ENCODE results near the gene CHRDL2. TPM values are rescaled to one million over a fixed set of nuclear protein-coding genes. Genes with fewer than 3 reads are reported as not detected.

Gene CHRDL2
- total RNA-seq, 3 donors from 2014 or later (not counting 1 experiment from before 2014, with no cell fraction given), result not detected

DNA sequence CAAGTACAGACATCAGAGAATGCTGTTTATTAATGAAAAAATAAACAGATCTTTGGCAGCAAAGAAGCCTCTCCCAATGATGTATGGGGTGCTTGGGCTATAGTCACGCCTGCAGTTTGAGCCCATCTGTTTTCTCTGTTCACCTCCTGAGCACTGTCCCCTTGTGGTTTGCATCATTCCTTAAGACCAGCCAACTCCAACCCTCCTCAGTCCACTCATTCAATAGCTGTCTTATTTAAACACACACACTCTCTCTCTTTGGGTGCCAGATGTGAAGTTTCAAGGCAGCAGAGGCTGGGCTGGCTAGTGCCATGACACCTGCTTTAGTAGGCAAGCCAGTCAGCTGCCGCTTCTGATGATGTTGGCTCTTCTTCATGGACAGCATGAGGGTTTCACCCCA lies 80.7 kb downstream of the CHRDL2 start:
- TF ChIP-seq, protein P1, sequence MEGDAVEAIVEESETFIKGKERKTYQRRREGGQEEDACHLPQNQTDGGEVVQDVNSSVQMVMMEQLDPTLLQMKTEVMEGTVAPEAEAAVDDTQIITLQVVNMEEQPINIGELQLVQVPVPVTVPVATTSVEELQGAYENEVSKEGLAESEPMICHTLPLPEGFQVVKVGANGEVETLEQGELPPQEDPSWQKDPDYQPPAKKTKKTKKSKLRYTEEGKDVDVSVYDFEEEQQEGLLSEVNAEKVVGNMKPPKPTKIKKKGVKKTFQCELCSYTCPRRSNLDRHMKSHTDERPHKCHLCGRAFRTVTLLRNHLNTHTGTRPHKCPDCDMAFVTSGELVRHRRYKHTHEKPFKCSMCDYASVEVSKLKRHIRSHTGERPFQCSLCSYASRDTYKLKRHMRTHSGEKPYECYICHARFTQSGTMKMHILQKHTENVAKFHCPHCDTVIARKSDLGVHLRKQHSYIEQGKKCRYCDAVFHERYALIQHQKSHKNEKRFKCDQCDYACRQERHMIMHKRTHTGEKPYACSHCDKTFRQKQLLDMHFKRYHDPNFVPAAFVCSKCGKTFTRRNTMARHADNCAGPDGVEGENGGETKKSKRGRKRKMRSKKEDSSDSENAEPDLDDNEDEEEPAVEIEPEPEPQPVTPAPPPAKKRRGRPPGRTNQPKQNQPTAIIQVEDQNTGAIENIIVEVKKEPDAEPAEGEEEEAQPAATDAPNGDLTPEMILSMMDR (IDR thresholded peaks at IDR 0.05), result no peak
- H3K4me3 Mint-ChIP-seq, result no peak overlapping the region
- 93% methylated on average over 2 of the region's 2 CpGs for WGBS (ENCODE audit: insufficient coverage)
- ATAC-seq (no peak), DNase-seq (no peak)
- Histone ChIP-seq H3K4me3 (ENCODE audit: low read length) (no peak overlapping the region), H3K27me3 (ENCODE audit: control insufficient read depth, insufficient read depth, low read length) (no peaks in the 10 kb centered on the region), H3K36me3 (ENCODE audit: control insufficient read depth, insufficient read depth, low read length) (no peaks in the 10 kb centered on the region), H3K27ac (ENCODE audit: low read length) (no peak overlapping the region), H3K9me3 (ENCODE audit: control insufficient read depth, insufficient read depth, low read length) (no peaks in the 10 kb centered on the region), H3K4me1 (ENCODE audit: control insufficient read depth, insufficient read depth, low read length) (no peaks in the 10 kb centered on the region)
- no peaks in the 10 kb centered on the region for H3K4me1 Mint-ChIP-seq
- no peak overlapping the region for H3K27ac Mint-ChIP-seq
- intact Hi-C loops (cut with micrococcal nuclease), result no loop called here
- no peaks in the 10 kb centered on the region for H3K9me3 Mint-ChIP-seq
- no peaks in the 10 kb centered on the region for H3K27me3 Mint-ChIP-seq (ENCODE audit: low read depth in 2 of 2)
- peaks cover 4% of the 10 kb centered on the region for H3K36me3 Mint-ChIP-seq

- Histone ChIP-seq H3K27me3 (ENCODE audit: control insufficient read depth, insufficient read depth, low read length) (no peaks in the 10 kb centered on the region), H3K27ac (ENCODE audit: low read length) (no peak overlapping the region), H3K9me3 (ENCODE audit: control insufficient read depth, insufficient read depth, low read length) (no peaks in the 10 kb centered on the region), H3K4me1 (ENCODE audit: control insufficient read depth, insufficient read depth, low read length) (no peaks in the 10 kb centered on the region), H3K4me3 (ENCODE audit: low read length) (no peak overlapping the region), H3K36me3 (ENCODE audit: control insufficient read depth, insufficient read depth, low read length) (no peaks in the 10 kb centered on the region)
- no peak overlapping the region for H3K27ac Mint-ChIP-seq
- no peak overlapping the region for H3K4me3 Mint-ChIP-seq
- ATAC-seq, result no peak
- intact Hi-C loops (cut with micrococcal nuclease), result no loop called here
- 100% methylated on average over 3 of the region's 4 CpGs for WGBS (ENCODE audit: insufficient coverage)
- H3K4me1 Mint-ChIP-seq, result no peaks in the 10 kb centered on the region
- H3K36me3 Mint-ChIP-seq, result peaks cover 4% of the 10 kb centered on the region
- TF ChIP-seq, protein P1 (IDR thresholded peaks at IDR 0.05), result no peak
- DNase-seq, result no peak
- H3K9me3 Mint-ChIP-seq, result no peaks in the 10 kb centered on the region
- H3K27me3 Mint-ChIP-seq (ENCODE audit: low read depth in 2 of 2), result no peaks in the 10 kb centered on the region
Observed at GRCh38 chr11:74648894-74649293, 82.3 kb downstream of the CHRDL2 start.

DNA sequence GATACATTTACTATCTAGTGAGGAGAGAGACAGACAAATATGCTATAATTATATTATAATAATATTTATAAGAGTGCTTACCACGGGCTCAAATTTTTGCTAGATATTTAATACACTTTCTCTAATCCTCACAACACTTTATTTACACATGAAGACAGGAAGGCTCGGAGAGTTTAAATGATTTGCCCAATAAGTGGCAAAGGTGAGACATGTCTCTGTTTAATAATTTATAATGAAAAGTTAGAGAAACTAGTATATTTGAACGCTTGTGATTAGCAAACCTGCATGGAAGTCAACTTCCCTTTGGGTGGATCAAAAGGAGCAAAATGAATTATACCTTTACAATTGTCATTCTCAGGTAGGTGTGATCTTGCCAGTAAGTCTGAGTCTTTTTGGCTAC lies 83.4 kb downstream of the CHRDL2 start:
- no peaks in the 10 kb centered on the region for H3K4me1 ChIP-seq (ENCODE audit: control insufficient read depth, insufficient read depth, low read length)
- 100% methylated on average over 2 of the region's 3 CpGs for WGBS (ENCODE audit: insufficient coverage)
- TF ChIP-seq, protein P1 (IDR thresholded peaks at IDR 0.05), result no peak
- no peak for DNase-seq
- no peak overlapping the region for H3K4me3 Mint-ChIP-seq
- no peaks in the 10 kb centered on the region for H3K27me3 ChIP-seq (ENCODE audit: control insufficient read depth, insufficient read depth, low read length)
- H3K9me3 ChIP-seq (ENCODE audit: control insufficient read depth, insufficient read depth, low read length), result no peaks in the 10 kb centered on the region
- H3K36me3 Mint-ChIP-seq, result peaks cover 4% of the 10 kb centered on the region
- no peak overlapping the region for H3K27ac ChIP-seq (ENCODE audit: low read length)
- H3K27me3 Mint-ChIP-seq (ENCODE audit: low read depth in 2 of 2), result no peaks in the 10 kb centered on the region
- no peak overlapping the region for H3K4me3 ChIP-seq (ENCODE audit: low read length)
- no peaks in the 10 kb centered on the region for H3K9me3 Mint-ChIP-seq
- H3K36me3 ChIP-seq (ENCODE audit: control insufficient read depth, insufficient read depth, low read length), result no peaks in the 10 kb centered on the region
- no peak overlapping the region for H3K27ac Mint-ChIP-seq
- peaks cover 0 to 4% of the 10 kb centered on the region in 2 donors for H3K4me1 Mint-ChIP-seq
- intact Hi-C loops (cut with micrococcal nuclease), result no loop called here
- no peak for ATAC-seq

DNA sequence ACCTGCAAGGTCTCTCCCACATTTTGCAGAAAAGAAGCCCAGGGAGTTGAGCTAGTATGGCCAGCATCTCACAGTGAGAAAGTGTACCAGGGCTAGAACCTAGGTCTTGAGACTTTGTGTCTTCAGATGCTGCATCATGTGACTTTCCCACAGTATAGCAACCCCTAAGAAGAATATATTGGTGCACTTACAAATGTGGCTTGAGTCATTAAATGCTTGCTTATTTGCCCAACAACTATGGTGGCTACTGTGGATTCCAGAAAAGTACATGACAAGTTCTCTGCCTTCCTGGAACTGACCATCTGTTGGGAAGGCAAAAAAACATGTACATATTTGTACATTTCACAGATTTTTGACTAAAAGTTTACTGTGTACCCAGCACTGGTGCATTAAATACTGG lies 83.8 kb downstream of the CHRDL2 start:
- H3K36me3 ChIP-seq (ENCODE audit: control insufficient read depth, insufficient read depth, low read length), result no peaks in the 10 kb centered on the region
- peaks cover 4% of the 10 kb centered on the region for H3K36me3 Mint-ChIP-seq

More for the DNA sequence above, 83.8 kb downstream of the CHRDL2 start:
- H3K4me1 ChIP-seq (ENCODE audit: control insufficient read depth, insufficient read depth, low read length), result no peaks in the 10 kb centered on the region
- H3K4me3 ChIP-seq (ENCODE audit: low read length), result no peak overlapping the region
- DNase-seq, result no peak
- H3K4me1 Mint-ChIP-seq, result peaks cover 0 to 4% of the 10 kb centered on the region in 2 donors
- H3K9me3 Mint-ChIP-seq, result no peaks in the 10 kb centered on the region
- no peak overlapping the region for H3K27ac ChIP-seq (ENCODE audit: low read length)
- no peak overlapping the region for H3K4me3 Mint-ChIP-seq
- no peaks in the 10 kb centered on the region for H3K27me3 ChIP-seq (ENCODE audit: control insufficient read depth, insufficient read depth, low read length)
- H3K9me3 ChIP-seq (ENCODE audit: control insufficient read depth, insufficient read depth, low read length), result no peaks in the 10 kb centered on the region
- H3K27ac Mint-ChIP-seq, result no peak overlapping the region
- intact Hi-C loops (cut with micrococcal nuclease), result no loop called here
- TF ChIP-seq, protein P1 (IDR thresholded peaks at IDR 0.05), result no peak
- no peak for ATAC-seq
- H3K27me3 Mint-ChIP-seq (ENCODE audit: low read depth in 2 of 2), result no peaks in the 10 kb centered on the region

Measured in natural killer cell (primary cell).